SU-DHL-6 (cell line): ENCODE results near the gene PCBD1.

ENCODE experiments used
- H2AFZ ChIP-seq: fragments of 200-600 bp; sonication (generic); 2 replicates; pipeline ENCODE4 v1.6.1; 2014; ENCODE audit warnings: low read depth, mild to moderate bottlenecking, moderate library complexity, mixed read lengths, antibody characterized with exemption, low read length; ENCODE audit not compliant: severe bottlenecking
- H3F3A ChIP-seq: fragments of 200-600 bp; shearing (Covaris generic); 2 replicates; pipeline ENCODE4 v1.6.0; 2016; ENCODE audit warnings: antibody characterized with exemption, mild to moderate bottlenecking; ENCODE audit not compliant: insufficient read depth
- H3K27ac ChIP-seq: fragments of 200-600 bp; sonication (generic); 2 replicates; pipeline ENCODE4 v1.5.1; 2016; ENCODE audit warnings: low read depth, mild to moderate bottlenecking, low read length, moderate library complexity, mixed read lengths
- H3K27me3 ChIP-seq: fragments of 200-600 bp; sonication (generic), shearing (Covaris generic); 2 replicates; pipeline ENCODE4 v1.6.0; 2014; ENCODE audit warnings: mild to moderate bottlenecking, low read length
- H3K36me3 ChIP-seq: fragments of 200-600 bp; sonication (generic); 2 replicates; pipeline ENCODE4 v1.6.1; 2014; ENCODE audit warnings: mild to moderate bottlenecking, low read length, mixed read lengths
- H3K4me2 ChIP-seq: fragments of 300-600, 200-600 bp; shearing (Covaris generic), sonication (generic); 2 replicates; pipeline ENCODE4 v1.6.0; 2014; ENCODE audit warnings: low read length, low read depth, mild to moderate bottlenecking; ENCODE audit not compliant: poor library complexity, severe bottlenecking
- H3K4me3 ChIP-seq: fragments of 200-600 bp; sonication (generic); 2 replicates; pipeline ENCODE4 v1.5.1; 2014; ENCODE audit warnings: antibody characterized with exemption, low read length, mild to moderate bottlenecking, mixed read lengths; ENCODE audit not compliant: insufficient read depth, poor library complexity, severe bottlenecking
- H3K79me2 ChIP-seq: fragments of 200-600 bp; sonication (generic); 2 replicates; pipeline ENCODE4 v1.6.1; 2014; ENCODE audit warnings: mild to moderate bottlenecking, low read length, moderate library complexity; ENCODE audit not compliant: insufficient read depth
- H3K9ac ChIP-seq: fragments of 200-600 bp; sonication (generic); 2 replicates; pipeline ENCODE4 v1.7.0; 2014; ENCODE audit warnings: mild to moderate bottlenecking, low read length
- H3K9me2 ChIP-seq: fragments of 200-600 bp; sonication (generic); replicated peaks from 2 replicates; pipeline ENCODE4 v1.6.1; 2014; ENCODE audit warnings: low read length; ENCODE audit not compliant: insufficient read depth
- H3K9me3 ChIP-seq: fragments of 200-600 bp; sonication (generic); 2 replicates; pipeline ENCODE4 v1.6.1; 2014; ENCODE audit warnings: low read length, mixed read lengths; ENCODE audit not compliant: insufficient read depth
- H4K20me1 ChIP-seq: fragments of 200-600 bp; sonication (generic); 2 replicates; pipeline ENCODE4 v1.6.1; 2014; ENCODE audit warnings: low read depth, mild to moderate bottlenecking, antibody characterized with exemption, low read length, moderate library complexity, mixed read lengths
- EZH2phosphoT487 ChIP-seq: fragments of 200-600 bp; sonication (generic), shearing (Covaris generic); conservative IDR thresholded peaks from 2 replicates; pipeline ENCODE4 v1.6.1; 2018; ENCODE audit warnings: mild to moderate bottlenecking, antibody characterized with exemption, low read length, moderate library complexity, mixed read lengths
- TF ChIP-seq, protein P1 (sequence below): fragments of 200-600 bp; sonication (generic); IDR thresholded peaks from one replicate; pipeline ENCODE4 v1.5.1; 2017; ENCODE audit warnings: antibody characterized with exemption, mild to moderate bottlenecking, low read length, moderate library complexity; ENCODE audit not compliant: insufficient read depth, poor library complexity, severe bottlenecking

Gene PCBD1

DNA sequence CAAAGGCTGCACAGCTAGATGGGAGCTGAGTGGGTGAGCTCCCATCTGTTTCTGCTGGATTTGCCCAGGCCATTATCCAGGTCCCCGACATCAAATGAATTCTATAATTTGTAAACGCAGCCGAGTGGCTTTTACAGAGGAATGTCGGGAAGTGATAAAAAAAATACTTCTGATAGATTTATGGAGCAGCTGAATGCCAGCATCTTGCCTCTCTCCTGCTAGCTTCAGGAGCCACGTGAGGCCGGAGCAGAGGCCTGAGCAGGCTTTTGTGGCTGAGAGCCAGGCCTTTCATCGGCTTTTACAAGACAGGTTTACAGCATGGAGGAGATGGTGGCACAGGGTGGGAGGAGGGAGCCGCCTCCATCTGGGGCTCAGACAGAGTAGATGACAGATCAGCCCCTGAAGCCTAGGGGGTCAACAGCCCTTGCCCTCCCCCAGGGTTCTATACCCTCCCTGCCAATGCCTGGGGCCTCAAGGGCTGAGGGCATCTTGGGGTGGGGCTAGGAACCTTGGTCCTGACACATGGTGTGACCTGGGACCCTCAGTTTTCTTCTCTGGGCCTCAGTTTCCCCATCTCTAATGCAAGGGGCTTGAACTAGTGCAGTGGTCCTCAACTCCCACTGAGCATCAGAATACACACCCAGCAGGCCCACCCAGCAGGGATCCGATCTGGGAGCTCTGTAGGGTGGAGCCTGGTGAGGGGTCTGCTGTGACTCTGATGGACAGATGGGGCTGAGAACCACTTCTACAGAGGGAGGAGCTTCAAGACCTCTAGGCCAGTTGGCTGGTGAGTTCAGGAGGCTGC, 44.2 kb upstream of the PCBD1 start:
- Histone ChIP-seq H3F3A (no peaks in the 10 kb centered on the region), H3K4me2 (no peak overlapping the region), H3K9ac (no peak overlapping the region), H3K9me2 (no peaks in the 10 kb centered on the region), H4K20me1 (no peaks in the 10 kb centered on the region), H3K27ac (no peak overlapping the region), H2AFZ (no peak overlapping the region), H3K9me3 (no peaks in the 10 kb centered on the region), H3K4me3 (no peak overlapping the region), H3K36me3 (no peaks in the 10 kb centered on the region), H3K79me2 (no peaks in the 10 kb centered on the region), H3K27me3 (no peaks in the 10 kb centered on the region)
- TF ChIP-seq EZH2phosphoT487: no peak
- TF ChIP-seq, protein P1, sequence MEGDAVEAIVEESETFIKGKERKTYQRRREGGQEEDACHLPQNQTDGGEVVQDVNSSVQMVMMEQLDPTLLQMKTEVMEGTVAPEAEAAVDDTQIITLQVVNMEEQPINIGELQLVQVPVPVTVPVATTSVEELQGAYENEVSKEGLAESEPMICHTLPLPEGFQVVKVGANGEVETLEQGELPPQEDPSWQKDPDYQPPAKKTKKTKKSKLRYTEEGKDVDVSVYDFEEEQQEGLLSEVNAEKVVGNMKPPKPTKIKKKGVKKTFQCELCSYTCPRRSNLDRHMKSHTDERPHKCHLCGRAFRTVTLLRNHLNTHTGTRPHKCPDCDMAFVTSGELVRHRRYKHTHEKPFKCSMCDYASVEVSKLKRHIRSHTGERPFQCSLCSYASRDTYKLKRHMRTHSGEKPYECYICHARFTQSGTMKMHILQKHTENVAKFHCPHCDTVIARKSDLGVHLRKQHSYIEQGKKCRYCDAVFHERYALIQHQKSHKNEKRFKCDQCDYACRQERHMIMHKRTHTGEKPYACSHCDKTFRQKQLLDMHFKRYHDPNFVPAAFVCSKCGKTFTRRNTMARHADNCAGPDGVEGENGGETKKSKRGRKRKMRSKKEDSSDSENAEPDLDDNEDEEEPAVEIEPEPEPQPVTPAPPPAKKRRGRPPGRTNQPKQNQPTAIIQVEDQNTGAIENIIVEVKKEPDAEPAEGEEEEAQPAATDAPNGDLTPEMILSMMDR: no peak

DNA sequence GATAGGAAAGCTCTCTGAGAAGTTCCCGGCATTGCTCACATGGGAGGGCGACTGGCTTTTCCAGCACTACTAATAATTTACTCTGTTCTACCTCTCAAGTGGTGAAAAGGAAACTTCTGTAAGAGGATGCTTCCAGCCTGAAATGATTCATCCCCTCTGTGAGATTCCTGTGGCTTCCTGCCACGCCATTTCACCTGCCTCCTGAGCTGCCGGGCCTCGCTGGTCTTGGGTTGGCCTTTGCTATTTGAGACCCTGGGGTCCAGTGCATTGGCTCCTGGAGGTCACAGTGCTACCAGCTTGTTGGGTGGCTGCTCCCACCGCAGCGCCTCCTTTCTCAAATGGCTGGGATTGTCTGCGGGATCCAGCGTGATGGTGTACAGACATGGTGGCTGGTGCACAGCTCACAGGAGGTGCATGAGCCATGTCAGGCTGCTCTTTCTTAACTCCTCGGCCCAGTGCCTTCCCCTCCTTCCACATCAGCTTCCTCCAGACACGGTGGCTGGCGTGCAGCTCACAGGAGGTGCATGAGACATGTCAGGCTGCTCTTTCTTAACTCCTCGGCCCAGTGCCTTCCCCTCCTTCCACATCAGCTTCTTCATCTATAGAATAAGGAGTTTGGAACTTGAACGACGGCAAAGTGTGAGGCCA, 42.9 kb upstream of the PCBD1 start:
- Histone ChIP-seq H3K9me2 (no peaks in the 10 kb centered on the region), H3K9me3 (no peaks in the 10 kb centered on the region), H4K20me1 (no peaks in the 10 kb centered on the region), H3K27ac (no peak overlapping the region), H2AFZ (no peak overlapping the region), H3K9ac (no peak overlapping the region), H3K79me2 (no peaks in the 10 kb centered on the region), H3K4me2 (no peak overlapping the region), H3K36me3 (no peaks in the 10 kb centered on the region), H3K27me3 (no peaks in the 10 kb centered on the region), H3K4me3 (no peak overlapping the region), H3F3A (no peaks in the 10 kb centered on the region)
- no peak for TF ChIP-seq EZH2phosphoT487
- TF ChIP-seq, protein P1: no peak

DNA sequence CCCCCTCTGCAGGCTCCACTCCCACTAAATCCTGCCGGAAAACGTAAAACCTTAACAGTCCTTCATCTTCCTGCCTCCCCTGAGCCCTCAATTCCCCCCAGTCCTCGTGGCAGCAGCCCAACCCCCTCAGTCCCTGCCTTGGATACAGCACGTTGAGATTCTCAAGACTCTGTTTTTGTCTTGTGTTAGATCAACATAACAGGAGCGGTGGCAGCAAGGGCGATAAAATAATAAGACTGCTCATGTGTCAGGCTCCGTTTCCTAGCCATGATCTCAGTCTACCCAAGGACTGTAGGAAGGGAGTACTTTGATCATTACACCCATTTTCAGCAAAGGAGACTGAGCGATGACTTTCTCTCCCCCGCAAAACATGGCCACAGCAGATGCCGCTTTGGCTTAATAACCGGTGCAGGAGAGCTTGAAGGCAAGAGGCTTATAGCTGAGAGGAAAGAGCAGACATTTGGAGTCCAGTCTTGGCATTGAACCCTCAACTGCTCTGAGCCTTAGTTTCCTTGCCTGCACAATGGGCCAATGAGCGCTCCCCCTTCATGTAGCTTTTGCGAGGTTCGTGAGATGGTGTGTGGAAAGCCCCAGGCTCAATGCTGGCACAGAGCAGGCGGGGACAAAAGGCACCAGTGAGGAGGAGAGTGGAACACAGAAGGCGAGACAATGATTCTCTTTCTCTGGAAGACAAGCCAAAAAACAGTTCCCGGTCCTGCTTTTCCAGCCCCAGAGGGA, 42.1 kb upstream of the PCBD1 start:
- no peaks in the 10 kb centered on the region for H3F3A ChIP-seq
- H3K79me2 ChIP-seq: no peaks in the 10 kb centered on the region
- no peaks in the 10 kb centered on the region for H4K20me1 ChIP-seq
- TF ChIP-seq EZH2phosphoT487: no peak
- TF ChIP-seq, protein P1: no peak
- H3K9ac ChIP-seq: no peak overlapping the region
- H3K36me3 ChIP-seq: no peaks in the 10 kb centered on the region
- H3K4me3 ChIP-seq: no peak overlapping the region
- H3K27ac ChIP-seq: no peak overlapping the region
- no peaks in the 10 kb centered on the region for H3K9me3 ChIP-seq
- H3K9me2 ChIP-seq: no peaks in the 10 kb centered on the region
- H3K4me2 ChIP-seq: no peak overlapping the region
- H2AFZ ChIP-seq: no peak overlapping the region
- H3K27me3 ChIP-seq: no peaks in the 10 kb centered on the region
